H1 (cell line): ENCODE measurements around the gene SAE1. TPM values are rescaled to one million over a fixed set of nuclear protein-coding genes. Genes with fewer than 3 reads are reported as not detected.
A peak's percentile ranks its signal among the peaks of the same experiment; 100 is the strongest.

ENCODE experiments used
- ATF3 ChIP-seq: IDR thresholded peaks from 2 replicates; pipeline ENCODE4 v1.6.1; 2011; ENCODE audit warnings: low read depth, mild to moderate bottlenecking, low read length; ENCODE audit not compliant: insufficient read depth
- CHD2 ChIP-seq: IDR thresholded peaks from 2 replicates; pipeline ENCODE4 v1.6.1; 2012; ENCODE audit warnings: low read length, improper control_type of control experiment
- CTCF ChIP-seq, 3 experiments: IDR thresholded peaks; 1 replicate in 2 of 3; 2 replicates in 1 of 3; pipeline versions ENCODE4 v1.5.1 to v1.6.1; 2011; ENCODE audit warnings: low read length in 3 of 3, mild to moderate bottlenecking in 3 of 3, inconsistent platforms in 2 of 3, low read depth in 1 of 3, moderate library complexity in 1 of 3; ENCODE audit not compliant: insufficient read depth in 1 of 3; ENCODE audit errors: control extremely low read depth in 1 of 3
- E2F6 ChIP-seq: IDR thresholded peaks from 2 replicates; pipeline ENCODE4 v1.6.1; 2012; ENCODE audit warnings: inconsistent platforms
- EZH2 ChIP-seq: fragments of 200-600 bp; sonication (generic); IDR thresholded peaks from 2 replicates; pipeline ENCODE4 v1.7.1; 2012; ENCODE audit warnings: low read depth, mild to moderate bottlenecking, moderate library complexity, low read length, inconsistent platforms; ENCODE audit not compliant: severe bottlenecking
- POU5F1 ChIP-seq: IDR thresholded peaks from 2 replicates; pipeline ENCODE4 v1.6.1; 2011; ENCODE audit warnings: low read depth, mild to moderate bottlenecking, low read length, moderate library complexity
- polyA plus RNA-seq, 7 experiments: library from polyadenylated mRNA; depleted of rRNA in 3 of 7; stranded (reverse) in 5 of 7; unstranded in 2 of 7; fragments of >200 nt in 5 of 7; fragments of 200-250 nt in 2 of 7; gene quantifications; 1 replicate in 5 of 7; 2 replicates in 1 of 7; 4 replicates in 1 of 7; pipeline versions ENCODE4 v1.2.1 to v1.2.3, GENCODE V29; 2011 to 2013; ENCODE audit warnings: missing spikeins in 2 of 7, mixed read lengths in 2 of 7
- total RNA-seq: library from RNA; stranded (reverse); fragmentation: NEBNext Ultra II Directional; extraction: Animal tissue kit (Norgen Biotek cat#: 25700); gene quantifications from 2 replicates; pipeline ENCODE4 v1.2.1, GENCODE V29; 2021

Gene SAE1
- total and polyA plus RNA-seq, 2 of the 8 experiments (the other 6 are each of a cell fraction or from before 2014, with no cell fraction given): 213 to 268 TPM

- peak; percentile 58; the same call in 1 of the 2 replicates for TF ChIP-seq E2F6
- no peak for TF ChIP-seq CHD2
- TF ChIP-seq ATF3: peak; percentile 81
- TF ChIP-seq CTCF (IDR thresholded peaks at IDR 0.05; ENCODE audit: control extremely low read depth in 1 of 3, insufficient read depth in 1 of 3, low read depth in 1 of 3, low read length in 3 of 3): no peak
- no peak for TF ChIP-seq EZH2
- no peak for TF ChIP-seq POU5F1
- TF ChIP-seq, all 59 proteins: peak for 26
Measured at GRCh38 chr19:47112997-47113849, 17.4 kb upstream of the SAE1 start, which contains the start of gene ZC3H4 (continued).
